HepG2 (cell line): ENCODE results near the gene MYOCOS.

ENCODE experiments used
- AKAP8 ChIP-seq: sonication (generic); formaldehyde crosslinking; IDR thresholded peaks from 2 replicates; pipeline ENCODE4 v1.5.1; 2020; ENCODE audit warnings: mild to moderate bottlenecking, missing genetic modification reagents
- CBFB ChIP-seq: sonication (generic); formaldehyde crosslinking; IDR thresholded peaks from 2 replicates; pipeline ENCODE4 v1.4.0; 2020; ENCODE audit warnings: missing genetic modification reagents
- ELF4 ChIP-seq: sonication (generic); formaldehyde crosslinking; IDR thresholded peaks from 2 replicates; pipeline ENCODE4 v1.5.0; 2020; ENCODE audit warnings: missing genetic modification reagents, mild to moderate bottlenecking, moderate library complexity, borderline replicate concordance
- JUNB ChIP-seq: sonication (generic); formaldehyde crosslinking; IDR thresholded peaks from 2 replicates; pipeline ENCODE4 v1.8.0; 2022; ENCODE audit warnings: missing genetic modification reagents, mild to moderate bottlenecking, borderline replicate concordance
- NFIC ChIP-seq: IDR thresholded peaks from 2 replicates; pipeline ENCODE4 v1.6.1; 2012; ENCODE audit warnings: mild to moderate bottlenecking, low read length, inconsistent platforms
- NR3C1 ChIP-seq: sonication (generic); formaldehyde crosslinking; IDR thresholded peaks from 2 replicates; pipeline ENCODE4 v1.4.0; 2020; ENCODE audit warnings: missing genetic modification reagents
- POGZ ChIP-seq: sonication (generic); formaldehyde crosslinking; IDR thresholded peaks from 2 replicates; pipeline ENCODE4 v1.4.0; 2020; ENCODE audit warnings: mild to moderate bottlenecking, missing genetic modification reagents
- SETDB1 ChIP-seq: sonication (generic); formaldehyde crosslinking; IDR thresholded peaks from 2 replicates; pipeline ENCODE4 v1.5.1; 2020; ENCODE audit warnings: missing genetic modification reagents, mild to moderate bottlenecking, borderline replicate concordance
- ZNF580 ChIP-seq: IDR thresholded peaks from 2 replicates; pipeline ENCODE4 v1.6.1; 2016; ENCODE audit warnings: low read depth, borderline replicate concordance
- ZNF644 ChIP-seq: IDR thresholded peaks from 2 replicates; pipeline ENCODE4 v1.6.1; 2016; ENCODE audit warnings: low read depth
- ZNF674 ChIP-seq: sonication (generic); formaldehyde crosslinking; IDR thresholded peaks from 2 replicates; pipeline ENCODE4 v1.5.0; 2020; ENCODE audit warnings: low read depth, mild to moderate bottlenecking, missing genetic modification reagents
- TF ChIP-seq, protein P1 (sequence below): sonication (generic); formaldehyde crosslinking; IDR thresholded peaks from 2 replicates; pipeline ENCODE4 v1.4.0; 2020; ENCODE audit warnings: missing genetic modification reagents
- TF ChIP-seq, protein P2 (sequence below): sonication (generic); formaldehyde crosslinking; IDR thresholded peaks from 2 replicates; pipeline ENCODE4 v1.5.0; 2020; ENCODE audit warnings: missing genetic modification reagents

- TF ChIP-seq ZNF580 (no peak), POGZ (CRISPR knock-in tag) (no peak), SETDB1 (no peak), CBFB (CRISPR knock-in tag) (no peak), ZNF644 (CRISPR knock-in tag) (no peak), NFIC (no peak), JUNB (CRISPR knock-in tag) (no peak), ZNF674 (no peak), ELF4 (CRISPR knock-in tag) (no peak), NR3C1 (no peak), AKAP8 (CRISPR knock-in tag) (no peak)
- TF ChIP-seq, protein P1, sequence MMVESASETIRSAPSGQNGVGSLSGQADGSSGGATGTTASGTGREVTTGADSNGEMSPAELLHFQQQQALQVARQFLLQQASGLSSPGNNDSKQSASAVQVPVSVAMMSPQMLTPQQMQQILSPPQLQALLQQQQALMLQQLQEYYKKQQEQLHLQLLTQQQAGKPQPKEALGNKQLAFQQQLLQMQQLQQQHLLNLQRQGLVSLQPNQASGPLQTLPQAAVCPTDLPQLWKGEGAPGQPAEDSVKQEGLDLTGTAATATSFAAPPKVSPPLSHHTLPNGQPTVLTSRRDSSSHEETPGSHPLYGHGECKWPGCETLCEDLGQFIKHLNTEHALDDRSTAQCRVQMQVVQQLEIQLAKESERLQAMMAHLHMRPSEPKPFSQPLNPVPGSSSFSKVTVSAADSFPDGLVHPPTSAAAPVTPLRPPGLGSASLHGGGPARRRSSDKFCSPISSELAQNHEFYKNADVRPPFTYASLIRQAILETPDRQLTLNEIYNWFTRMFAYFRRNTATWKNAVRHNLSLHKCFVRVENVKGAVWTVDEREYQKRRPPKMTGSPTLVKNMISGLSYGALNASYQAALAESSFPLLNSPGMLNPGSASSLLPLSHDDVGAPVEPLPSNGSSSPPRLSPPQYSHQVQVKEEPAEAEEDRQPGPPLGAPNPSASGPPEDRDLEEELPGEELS (CRISPR knock-in tag) = no peak
- TF ChIP-seq, protein P2, sequence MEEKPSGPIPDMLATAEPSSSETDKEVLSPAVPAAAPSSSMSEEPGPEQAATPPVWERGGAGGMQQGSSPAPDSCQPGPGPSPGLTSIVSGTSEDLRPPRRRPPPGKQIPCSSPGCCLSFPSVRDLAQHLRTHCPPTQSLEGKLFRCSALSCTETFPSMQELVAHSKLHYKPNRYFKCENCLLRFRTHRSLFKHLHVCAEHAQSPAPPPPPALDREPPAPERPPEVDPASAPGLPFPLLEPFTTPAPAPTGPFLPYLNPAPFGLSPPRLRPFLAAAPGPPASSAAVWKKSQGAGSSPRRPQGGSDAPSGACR (CRISPR knock-in tag) = no peak
Measured at GRCh38 chr1:171628225-171628624, 6.2 kb downstream of the MYOCOS start.
